Endothelial cell of hepatic sinusoid (primary cell): ENCODE measurements around the gene CMTM4.

Experiments used
- in situ Hi-C: cut with HindIII; loops from 2 replicates; pipeline ENCODE4 v1.10.0; 2017; ENCODE audit warnings: low sequenced_read_pairs

Gene CMTM4

DNA sequence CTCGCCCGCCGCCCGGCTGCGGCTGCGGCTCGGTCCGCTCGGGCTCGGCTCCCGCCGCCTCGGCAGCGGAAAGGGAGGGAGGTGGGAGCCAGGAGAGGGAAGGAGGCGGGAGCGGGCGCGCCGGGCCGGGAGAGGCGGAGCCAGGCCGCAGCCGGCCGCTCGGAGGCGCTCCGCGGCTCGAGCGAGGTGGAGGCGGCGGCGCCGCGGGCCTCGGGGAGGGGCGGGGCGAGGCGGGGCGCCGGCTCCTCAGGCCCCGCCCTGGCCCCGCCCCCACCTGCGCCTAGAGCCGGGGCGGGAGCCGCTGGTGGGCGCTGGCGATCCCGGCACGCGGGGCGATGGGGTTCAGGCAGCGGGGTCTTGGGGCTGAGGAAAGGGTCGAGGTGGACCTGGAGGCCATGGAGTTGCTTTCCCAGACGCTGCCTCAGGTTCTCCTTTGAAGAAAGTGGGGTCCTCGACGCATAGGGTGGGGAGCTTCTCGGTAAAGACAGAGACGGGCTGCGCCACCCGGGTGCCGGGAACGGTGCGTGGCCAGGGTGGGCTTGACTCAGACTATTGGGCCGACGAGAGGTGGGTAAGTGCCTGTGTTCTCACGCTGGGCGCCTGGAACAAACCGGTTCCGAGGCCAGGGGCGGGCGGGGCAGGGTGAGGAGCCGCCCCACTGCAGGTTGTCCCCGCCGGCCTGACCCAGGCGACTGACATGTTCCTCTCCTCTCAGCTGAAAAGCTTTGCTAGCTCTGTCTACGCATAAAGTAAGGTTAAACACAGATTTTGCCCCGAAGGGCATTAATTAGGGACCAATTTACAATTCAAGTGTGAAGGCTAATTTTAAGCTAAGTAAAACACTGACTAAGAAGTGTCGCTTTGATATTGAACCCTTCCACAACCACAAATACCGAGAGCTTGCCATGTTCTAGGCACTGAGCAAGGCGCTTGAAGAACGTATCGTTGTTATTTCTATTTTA, at the start of gene CMTM4:
CMTM4 (minus strand) TSS at position 75 of the 962 bp plus-strand sequence. CDS start 218 bp downstream, outside the sequence.
- in situ Hi-C loops = no loop called here

DNA sequence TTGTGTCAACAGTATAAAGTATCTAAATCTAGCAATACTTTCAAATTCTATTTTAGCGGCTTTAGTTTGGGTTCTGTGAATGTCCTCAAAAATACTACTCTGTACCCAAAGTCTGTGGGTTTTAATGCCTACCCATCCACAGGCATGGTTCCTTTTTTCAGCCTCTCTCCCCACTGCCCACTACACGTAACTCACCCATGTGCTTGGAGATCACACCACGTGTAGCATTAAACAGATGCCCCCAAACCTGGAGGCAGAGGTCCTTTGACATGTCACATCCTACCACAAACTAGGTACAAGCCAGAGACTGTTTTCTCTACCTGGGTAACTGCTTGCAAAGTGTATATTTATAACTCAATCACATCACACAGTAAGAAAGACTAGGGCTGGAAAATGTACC, 49.5 kb upstream of the CMTM4 start:
- in situ Hi-C loops = no loop called here

GRCh38 chr16:66741950-66742808, 45.6 kb upstream of the CMTM4 start:
- in situ Hi-C loops = no loop called here

DNA sequence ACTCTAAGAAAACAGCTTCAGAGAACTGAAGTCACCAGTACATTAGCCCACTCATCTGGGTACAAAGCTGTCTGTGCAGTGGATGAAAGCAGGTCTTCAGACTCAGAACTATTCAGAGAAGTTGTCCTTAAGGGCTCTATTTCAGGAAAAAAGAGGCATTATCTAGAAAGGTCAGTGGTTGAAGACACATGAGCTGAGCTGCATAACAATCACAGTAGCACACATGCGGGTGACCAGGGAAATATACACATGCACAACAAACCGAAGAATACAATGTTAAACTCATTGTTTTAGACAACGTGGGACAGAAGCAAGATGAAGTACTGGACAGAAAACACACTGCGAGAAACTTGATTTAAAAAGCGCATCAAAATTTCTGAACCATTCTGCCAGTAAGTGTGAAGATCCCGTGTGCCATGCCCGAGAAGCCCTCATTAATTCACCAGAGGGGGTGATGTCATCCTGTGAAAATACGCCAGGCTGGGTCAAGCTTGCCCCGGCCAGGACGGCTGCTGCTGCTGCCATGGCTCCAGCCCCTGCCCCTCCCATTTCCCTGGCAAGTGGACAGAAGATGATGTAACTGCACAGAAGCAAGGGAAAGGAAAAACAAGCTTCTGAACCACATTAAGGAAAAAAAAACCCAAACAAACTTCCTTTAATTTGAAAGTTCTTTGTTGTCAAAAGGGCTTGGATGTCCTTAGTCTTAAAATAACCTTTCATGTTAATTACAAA, 44.8 kb upstream of the CMTM4 start:
- in situ Hi-C loops = no loop called here

DNA sequence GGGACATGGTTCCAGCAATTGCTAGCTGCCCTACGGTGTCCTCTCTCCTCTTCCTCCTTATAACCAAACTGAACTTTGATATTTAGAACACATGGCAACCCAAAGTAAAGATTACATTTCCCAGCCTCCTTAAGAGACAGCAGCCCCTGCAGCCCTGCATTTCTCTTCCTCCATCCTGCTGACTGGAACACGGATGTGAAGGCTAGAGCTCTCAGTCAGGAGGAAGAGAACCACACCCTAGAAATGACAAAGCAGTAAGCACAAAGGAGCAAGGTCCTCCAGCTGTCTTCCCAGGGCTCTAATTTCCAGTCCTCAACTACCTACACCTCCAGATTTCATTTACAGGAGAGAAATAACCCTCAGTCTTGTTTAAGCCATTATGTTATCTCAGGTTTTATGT, 44.0 kb upstream of the CMTM4 start:
- in situ Hi-C loops = no loop called here

DNA sequence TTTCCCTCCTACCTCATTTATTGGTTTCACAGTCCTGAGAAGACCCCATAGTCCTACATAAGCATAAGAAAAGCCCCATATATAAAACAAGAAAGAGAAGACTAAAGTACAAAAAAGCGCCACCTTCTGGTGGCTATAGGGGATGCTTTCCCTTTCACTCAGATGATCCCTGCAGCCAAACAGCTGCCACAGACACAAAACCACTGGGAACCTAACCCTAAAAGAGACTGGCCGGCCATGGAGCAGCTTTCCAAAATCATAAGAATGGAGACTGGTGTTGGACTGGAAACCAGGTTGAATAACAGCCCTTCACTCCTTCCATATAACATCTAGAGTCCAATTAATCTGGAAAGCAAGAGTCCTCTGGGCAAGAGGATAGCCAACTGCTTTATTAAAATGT, 43.5 kb upstream of the CMTM4 start:
- in situ Hi-C loops = no loop called here

DNA sequence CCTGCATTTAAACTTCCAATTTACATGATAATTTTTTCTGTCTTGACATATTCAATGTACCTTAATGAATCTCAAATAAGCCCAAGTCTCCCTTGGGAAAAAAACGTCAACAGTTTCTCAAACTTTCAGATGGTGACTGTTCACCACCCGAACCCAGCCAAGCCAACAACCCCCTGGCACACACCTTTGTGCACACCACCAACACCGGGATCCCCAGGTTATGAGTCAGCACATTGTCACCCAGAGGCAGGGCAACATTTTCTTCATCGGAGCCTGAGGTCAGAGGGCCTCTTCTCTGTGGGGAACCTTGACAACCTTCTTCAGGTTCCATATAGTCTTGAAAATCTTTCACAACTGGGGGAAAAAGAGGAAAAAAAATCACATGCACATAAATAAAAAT, 39.3 kb upstream of the CMTM4 start:
- in situ Hi-C loops = no loop called here

GRCh38 chr16:66731101-66731500, 34.6 kb upstream of the CMTM4 start:
- in situ Hi-C loops = no loop called here

DNA sequence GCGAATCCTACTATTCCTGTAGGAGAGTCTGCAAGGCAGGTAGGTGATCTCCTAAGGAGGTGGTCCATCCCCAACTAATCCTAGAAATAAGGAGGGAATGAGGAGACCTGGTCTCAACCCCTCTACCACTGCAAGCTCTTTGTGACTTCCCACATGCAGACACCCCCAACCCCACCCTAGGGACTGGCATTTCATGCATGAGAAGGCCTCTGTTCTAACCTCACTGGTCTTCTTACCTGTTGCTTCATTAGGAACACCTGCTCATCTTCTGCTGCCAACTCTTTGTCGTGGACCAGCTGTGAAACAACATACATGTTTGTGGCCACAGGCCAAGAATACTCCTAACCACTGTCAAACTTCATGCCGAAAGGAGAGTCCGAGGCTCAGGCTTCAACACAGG, 32.3 kb upstream of the CMTM4 start:
- in situ Hi-C loops = no loop called here

DNA sequence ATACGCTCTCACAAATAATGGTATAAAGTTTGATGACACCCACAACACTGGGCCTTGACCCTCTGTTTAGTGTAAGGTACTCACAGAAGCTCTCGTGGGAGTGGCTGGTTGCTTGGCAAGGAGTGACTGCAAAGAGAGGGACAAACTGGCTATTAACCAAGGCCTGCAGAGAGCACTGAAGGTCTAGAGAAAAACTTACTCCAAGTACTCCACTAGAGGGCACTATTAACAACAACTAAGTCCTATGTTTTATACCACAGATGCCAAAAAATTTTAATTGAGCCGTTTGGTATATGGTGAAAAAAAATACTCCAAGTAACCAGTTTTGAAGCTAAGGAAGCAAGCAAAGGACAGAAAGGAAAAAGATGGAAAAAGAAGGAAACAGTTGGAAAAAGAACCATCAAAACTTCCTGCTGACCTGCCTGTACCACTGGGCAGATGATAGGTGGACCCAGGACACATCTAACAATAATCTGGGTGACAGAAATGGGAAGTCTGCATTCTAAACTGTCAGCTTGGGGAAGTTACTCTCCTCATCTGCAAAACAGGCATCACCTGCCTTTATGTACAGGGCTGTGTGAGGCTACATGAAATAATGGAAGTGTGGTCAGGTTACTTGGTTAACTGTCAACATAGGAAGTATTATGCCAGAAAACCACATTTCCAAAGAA, 31.7 kb upstream of the CMTM4 start:
- in situ Hi-C loops = no loop called here

DNA sequence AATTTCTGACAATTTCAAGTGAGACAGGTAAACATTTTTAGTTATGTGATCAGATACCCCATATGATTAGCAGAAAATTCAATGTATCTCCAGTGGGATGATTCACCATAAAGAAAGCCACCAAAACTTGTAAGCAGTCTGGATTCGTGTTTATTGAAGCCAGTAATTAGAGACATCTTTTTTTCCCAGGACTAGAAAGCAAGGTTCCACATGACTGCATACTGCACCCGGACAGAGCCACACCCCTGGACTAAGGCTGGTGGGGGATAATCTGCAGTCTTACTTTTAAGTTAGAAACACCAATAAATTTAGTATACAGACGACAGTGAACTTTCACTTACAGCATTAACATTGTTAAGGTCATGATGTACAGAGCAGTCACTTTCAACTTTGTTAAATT, 24.2 kb upstream of the CMTM4 start:
- in situ Hi-C loops = no loop called here

DNA sequence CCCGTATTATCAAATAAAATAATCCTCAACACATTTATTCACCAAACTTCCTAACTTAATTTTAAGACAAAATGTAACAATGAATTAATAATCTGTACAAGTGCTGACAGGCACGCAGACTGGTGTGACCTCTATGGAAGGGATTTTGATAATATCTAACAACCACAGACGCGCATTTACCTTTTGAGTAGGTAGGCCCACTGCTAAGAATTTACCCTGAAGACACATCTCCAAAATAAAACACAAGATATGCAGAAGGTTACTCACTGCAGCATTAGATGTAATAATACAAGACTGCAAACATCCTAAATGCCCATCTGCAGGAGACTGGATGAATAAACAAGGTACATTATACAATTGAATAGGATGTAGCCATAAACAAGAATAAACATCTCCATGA, 22.7 kb upstream of the CMTM4 start:
- in situ Hi-C loops = loop anchor here (5.0 kb wide), 1 partner anchor 37 kb away; no protein-coding TSS in a partner anchor

GRCh38 chr16:66717776-66718175, 21.2 kb upstream of the CMTM4 start:
- in situ Hi-C loops = loop anchor here (5.0 kb wide), 1 partner anchor 35 kb away; no protein-coding TSS in a partner anchor

DNA sequence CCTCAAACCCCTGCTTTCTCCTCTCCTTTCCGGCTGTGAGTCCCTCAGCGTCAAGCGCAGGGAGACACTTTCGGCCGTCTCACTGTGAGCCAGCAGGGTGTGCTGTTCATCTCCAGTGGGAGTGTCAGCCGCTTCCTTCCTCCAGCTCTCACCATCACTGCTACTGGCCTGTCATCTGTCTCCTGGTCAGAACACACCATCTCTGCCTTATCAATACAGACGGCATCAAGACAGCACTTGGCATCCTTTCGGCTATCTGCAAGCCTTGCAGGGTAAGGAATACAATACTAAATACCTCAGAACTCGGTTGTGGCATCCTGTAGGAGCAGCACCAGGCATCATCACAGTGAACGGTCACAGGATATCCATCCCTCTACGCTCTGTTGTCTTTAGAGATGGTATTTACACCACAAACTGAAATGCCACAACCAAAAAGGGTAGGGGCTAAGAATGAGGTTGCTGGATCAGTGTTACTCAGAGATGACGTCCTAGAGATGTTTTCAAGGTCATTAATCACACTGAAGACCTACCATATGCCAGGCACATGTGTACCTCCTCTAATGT, 20.7 kb upstream of the CMTM4 start:
- in situ Hi-C loops = loop anchor here (5.0 kb wide), 1 partner anchor 35 kb away; no protein-coding TSS in a partner anchor

DNA sequence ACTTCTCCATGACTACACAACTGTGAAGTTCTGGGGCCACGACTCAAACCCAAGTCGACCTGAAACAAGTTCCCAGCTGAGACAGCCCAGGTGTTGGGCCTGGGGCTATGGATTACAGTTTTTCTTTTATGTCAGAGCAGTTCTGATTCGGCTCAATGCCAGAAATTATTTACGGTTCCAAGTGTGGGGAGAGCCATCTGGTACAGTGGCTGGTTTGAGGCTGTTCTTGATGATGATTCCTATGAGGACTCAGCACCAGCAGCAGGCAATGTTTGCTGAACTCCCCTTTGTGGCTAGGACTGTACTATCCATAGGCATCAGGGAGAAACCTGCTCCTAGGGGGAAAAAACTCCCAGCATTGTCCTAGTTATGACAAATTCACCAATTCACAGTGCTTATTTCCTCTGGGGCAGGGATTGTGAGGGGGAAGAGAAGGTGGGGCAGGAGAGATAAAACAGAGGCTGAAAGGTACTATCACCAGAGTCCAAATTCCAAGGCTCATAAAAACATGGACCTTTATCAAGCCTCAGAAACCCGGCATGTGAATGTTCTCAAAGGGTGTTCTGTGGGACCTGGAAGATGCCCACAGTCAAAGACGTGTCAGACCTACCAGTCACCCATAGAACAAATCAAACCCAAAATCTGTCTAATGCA, 18.2 kb upstream of the CMTM4 start:
- in situ Hi-C loops = loop anchor here (5.0 kb wide), 1 partner anchor 32 kb away; no protein-coding TSS in a partner anchor

DNA sequence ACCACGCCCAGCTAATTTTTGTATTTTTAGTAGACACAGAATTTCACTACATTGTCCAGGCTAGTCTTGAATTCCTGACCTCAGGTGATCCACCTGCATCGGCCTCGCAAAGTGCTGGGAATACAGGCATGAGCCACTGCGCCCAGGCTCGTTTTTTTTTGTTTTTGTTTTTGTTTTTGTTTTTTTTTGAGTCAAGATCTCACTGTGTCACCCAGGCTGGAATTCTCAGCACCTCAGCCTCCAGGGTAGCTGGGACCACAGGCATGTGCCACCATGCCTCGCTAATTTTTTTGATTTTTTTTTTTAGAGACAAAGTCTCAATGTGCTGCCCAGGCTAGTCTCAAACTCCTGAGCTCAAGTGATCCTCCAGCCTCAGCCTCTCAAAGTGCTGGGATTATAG, 17.5 kb upstream of the CMTM4 start:
- in situ Hi-C loops = no loop called here

- in situ Hi-C loops = no loop called here
These were observed 16.5 kb upstream of the CMTM4 start for GRCh38 chr16:66713076-66713475.

DNA sequence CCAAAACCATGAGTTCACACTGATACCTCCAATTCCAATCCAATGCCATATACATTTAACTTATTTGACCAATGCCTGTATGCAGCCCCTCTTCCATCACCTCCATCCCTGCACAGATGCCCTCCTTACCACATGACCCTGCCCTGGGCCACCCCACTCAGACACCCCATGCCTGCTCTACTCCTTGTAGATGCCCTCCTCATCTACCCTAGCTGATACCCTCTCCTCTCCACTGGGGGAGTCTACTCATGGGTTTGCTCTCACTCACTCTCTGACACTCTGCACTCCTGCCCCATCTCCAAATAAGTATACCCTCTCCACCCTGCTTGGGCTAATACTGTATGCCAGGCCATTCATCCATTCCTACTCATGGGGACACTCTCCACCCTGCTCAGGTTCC, 16.0 kb upstream of the CMTM4 start:
- in situ Hi-C loops = no loop called here

DNA sequence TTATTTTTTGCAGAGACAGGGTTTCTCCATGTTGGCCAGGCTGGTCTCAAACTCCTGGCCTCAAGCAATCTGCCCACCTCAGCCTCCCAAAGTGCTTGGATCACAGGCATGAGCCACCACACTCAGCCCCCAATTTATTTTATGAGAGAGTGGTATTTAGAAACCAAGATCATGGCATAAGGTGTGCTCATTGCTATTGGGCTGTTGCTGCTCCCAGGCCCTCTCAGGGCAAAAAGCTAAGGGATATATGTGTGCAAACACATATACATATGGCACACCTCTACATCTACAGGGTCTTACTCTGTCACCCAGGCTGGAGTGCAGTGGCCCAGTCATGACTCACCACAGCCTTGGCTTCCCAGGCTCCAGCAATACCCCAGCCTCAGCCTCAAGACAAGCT, 15.0 kb upstream of the CMTM4 start:
- in situ Hi-C loops = no loop called here
